Thyroid gland (tissue), 4 donors: ENCODE results near the gene COL20A1.

ENCODE experiments used
- POLR2A ChIP-seq, 2 donors: fragments of 450-650 bp; IDR thresholded peaks; one replicate each; pipeline ENCODE4 v1.6.1; 2017; ENCODE audit warnings: antibody characterized with exemption in 2 of 2, mild to moderate bottlenecking in 2 of 2, moderate library complexity in 1 of 2
- TF ChIP-seq, protein P1 (sequence below), 6 experiments: fragments of 200-600 bp in 3 of 6; fragments of 450-650 bp in 3 of 6; sonication (generic) in 3 of 6; IDR thresholded peaks; one replicate each; pipeline ENCODE4 v1.5.1; 2016 to 2019; ENCODE audit warnings: antibody characterized with exemption in 6 of 6, mild to moderate bottlenecking in 2 of 6, inconsistent platforms in 1 of 6, moderate library complexity in 1 of 6

- TF ChIP-seq POLR2A (IDR thresholded peaks at IDR 0.05), result no peak
- TF ChIP-seq, protein P1, sequence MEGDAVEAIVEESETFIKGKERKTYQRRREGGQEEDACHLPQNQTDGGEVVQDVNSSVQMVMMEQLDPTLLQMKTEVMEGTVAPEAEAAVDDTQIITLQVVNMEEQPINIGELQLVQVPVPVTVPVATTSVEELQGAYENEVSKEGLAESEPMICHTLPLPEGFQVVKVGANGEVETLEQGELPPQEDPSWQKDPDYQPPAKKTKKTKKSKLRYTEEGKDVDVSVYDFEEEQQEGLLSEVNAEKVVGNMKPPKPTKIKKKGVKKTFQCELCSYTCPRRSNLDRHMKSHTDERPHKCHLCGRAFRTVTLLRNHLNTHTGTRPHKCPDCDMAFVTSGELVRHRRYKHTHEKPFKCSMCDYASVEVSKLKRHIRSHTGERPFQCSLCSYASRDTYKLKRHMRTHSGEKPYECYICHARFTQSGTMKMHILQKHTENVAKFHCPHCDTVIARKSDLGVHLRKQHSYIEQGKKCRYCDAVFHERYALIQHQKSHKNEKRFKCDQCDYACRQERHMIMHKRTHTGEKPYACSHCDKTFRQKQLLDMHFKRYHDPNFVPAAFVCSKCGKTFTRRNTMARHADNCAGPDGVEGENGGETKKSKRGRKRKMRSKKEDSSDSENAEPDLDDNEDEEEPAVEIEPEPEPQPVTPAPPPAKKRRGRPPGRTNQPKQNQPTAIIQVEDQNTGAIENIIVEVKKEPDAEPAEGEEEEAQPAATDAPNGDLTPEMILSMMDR (IDR thresholded peaks at IDR 0.05), result no peak
Observed at GRCh38 chr20:63345328-63346100, 52.5 kb downstream of the COL20A1 start.
